Uterus (tissue), 4 donors: ENCODE measurements around the gene STH. TPM values are rescaled to one million over a fixed set of nuclear protein-coding genes. Genes with fewer than 3 reads are reported as not detected.

Experiments
- DNase-seq, 2 donors: peaks; one replicate each; pipeline ENCODE4 v3.0.0-alpha.2; 2019 to 2020
- H3K27ac ChIP-seq, 2 donors: fragments of 200-600 bp; sonication (generic); 1 replicate in 1 of 2; 2 replicates in 1 of 2; pipeline ENCODE4 v1.5.1; 2016 to 2018
- H3K27me3 ChIP-seq, 2 donors: fragments of 200-600 bp; sonication (generic); one replicate each; pipeline ENCODE4 v1.5.1; 2018 to 2019; ENCODE audit warnings: control low read depth in 1 of 2
- H3K36me3 ChIP-seq, 2 donors: fragments of 200-600 bp; sonication (generic); one replicate each; pipeline ENCODE4 v1.5.1; 2019; ENCODE audit warnings: control low read depth in 1 of 2
- H3K4me1 ChIP-seq, 2 donors: fragments of 200-600 bp; sonication (generic); one replicate each; pipeline ENCODE4 v1.5.1; 2018 to 2019; ENCODE audit warnings: control low read depth in 1 of 2
- H3K4me3 ChIP-seq, 2 donors: fragments of 200-600 bp; sonication (generic); 1 replicate in 1 of 2; 2 replicates in 1 of 2; pipeline ENCODE4 v1.5.1; 2018 to 2019; ENCODE audit warnings: mild to moderate bottlenecking in 1 of 2
- H3K9me3 ChIP-seq, 2 donors: fragments of 200-600 bp; sonication (generic); one replicate each; pipeline ENCODE4 v1.5.1; 2019; ENCODE audit warnings: control low read depth in 1 of 2
- POLR2A ChIP-seq, 2 donors: fragments of 450-650 bp; IDR thresholded peaks; one replicate each; pipeline ENCODE4 v1.6.1; 2016; ENCODE audit warnings: antibody characterized with exemption in 2 of 2, mild to moderate bottlenecking in 1 of 2, moderate library complexity in 1 of 2
- intact Hi-C: fragments of 100-400 bp; cut with DNase I; formaldehyde crosslinking; loops from one replicate; pipeline ENCODE4 v1.15.1; 2023; ENCODE audit warnings: low total_unique reads
- total RNA-seq, 4 donors: library from RNA; depleted of rRNA in 3 of 4; stranded (reverse); fragments of >200 nt in 3 of 4; gene quantifications; one replicate each; pipeline versions ENCODE4 v1.1.0 to v1.2.4, GENCODE V29; 2014 to 2023
- TF ChIP-seq, protein P1 (sequence below), 4 experiments: fragments of 200-600 bp in 2 of 4; fragments of 450-650 bp in 2 of 4; sonication (generic) in 2 of 4; IDR thresholded peaks; one replicate each; pipeline ENCODE4 v1.5.1; 2016 to 2019; ENCODE audit warnings: antibody characterized with exemption in 4 of 4, mild to moderate bottlenecking in 2 of 4, moderate library complexity in 1 of 4
- donor health status: DM: yes; HTN: yes; CAD: no.

Gene STH
- total RNA-seq, 4 donors from 2014 or later = not detected

DNA sequence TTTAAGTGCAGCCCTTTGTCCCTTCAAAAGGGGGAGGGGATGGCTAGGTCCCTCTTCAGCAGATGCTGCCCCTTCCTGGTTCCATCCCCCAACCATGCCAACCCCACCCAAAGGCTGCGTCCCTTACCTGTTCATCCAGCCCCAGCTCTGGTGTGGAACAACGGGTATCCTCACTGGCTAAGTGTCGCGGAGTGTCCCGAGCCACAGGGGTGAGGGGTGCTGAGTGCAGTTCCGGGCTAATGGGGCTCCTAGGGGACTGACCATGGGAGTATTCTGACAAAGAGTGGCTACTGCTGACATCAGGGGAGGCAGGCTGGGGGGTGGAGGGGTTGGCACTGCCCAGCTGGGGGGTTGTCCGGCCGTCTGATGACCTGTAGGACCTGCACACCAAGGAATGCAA, 32.9 kb downstream of the STH start:
- H3K9me3 ChIP-seq = no peaks in the 10 kb centered on the region
- H3K4me3 ChIP-seq = no peak overlapping the region
- no peaks in the 10 kb centered on the region for H3K4me1 ChIP-seq
- no peak for DNase-seq
- H3K27ac ChIP-seq = no peak overlapping the region
- H3K27me3 ChIP-seq = no peaks in the 10 kb centered on the region
- no peaks in the 10 kb centered on the region for H3K36me3 ChIP-seq
- no peak for TF ChIP-seq POLR2A (IDR thresholded peaks at IDR 0.05)
- TF ChIP-seq, protein P1, sequence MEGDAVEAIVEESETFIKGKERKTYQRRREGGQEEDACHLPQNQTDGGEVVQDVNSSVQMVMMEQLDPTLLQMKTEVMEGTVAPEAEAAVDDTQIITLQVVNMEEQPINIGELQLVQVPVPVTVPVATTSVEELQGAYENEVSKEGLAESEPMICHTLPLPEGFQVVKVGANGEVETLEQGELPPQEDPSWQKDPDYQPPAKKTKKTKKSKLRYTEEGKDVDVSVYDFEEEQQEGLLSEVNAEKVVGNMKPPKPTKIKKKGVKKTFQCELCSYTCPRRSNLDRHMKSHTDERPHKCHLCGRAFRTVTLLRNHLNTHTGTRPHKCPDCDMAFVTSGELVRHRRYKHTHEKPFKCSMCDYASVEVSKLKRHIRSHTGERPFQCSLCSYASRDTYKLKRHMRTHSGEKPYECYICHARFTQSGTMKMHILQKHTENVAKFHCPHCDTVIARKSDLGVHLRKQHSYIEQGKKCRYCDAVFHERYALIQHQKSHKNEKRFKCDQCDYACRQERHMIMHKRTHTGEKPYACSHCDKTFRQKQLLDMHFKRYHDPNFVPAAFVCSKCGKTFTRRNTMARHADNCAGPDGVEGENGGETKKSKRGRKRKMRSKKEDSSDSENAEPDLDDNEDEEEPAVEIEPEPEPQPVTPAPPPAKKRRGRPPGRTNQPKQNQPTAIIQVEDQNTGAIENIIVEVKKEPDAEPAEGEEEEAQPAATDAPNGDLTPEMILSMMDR (IDR thresholded peaks at IDR 0.05) = no peak
- intact Hi-C loops = no loop called here

DNA sequence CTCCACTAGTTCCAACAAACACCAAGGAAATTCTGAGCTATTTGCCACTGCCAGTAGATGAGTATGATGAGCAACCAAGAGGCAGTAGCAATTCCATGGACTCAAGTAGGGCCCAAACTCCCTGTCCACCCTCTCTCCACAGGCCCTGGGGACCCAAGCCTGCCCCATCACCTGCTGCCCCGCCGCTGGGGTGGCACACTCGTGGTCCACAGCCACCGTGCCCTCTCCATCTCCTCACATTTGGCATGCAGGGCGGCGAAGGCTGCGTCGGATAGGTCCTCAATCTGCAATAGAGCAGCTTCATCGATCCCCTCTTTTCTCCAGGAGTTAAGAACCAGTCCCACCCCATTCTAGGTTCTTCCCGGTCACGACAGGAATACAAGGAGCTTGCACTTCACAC, 33.9 kb downstream of the STH start:
- intact Hi-C loops = no loop called here
- no peak for TF ChIP-seq POLR2A (IDR thresholded peaks at IDR 0.05)
- TF ChIP-seq, protein P1 (IDR thresholded peaks at IDR 0.05) = no peak
- no peaks in the 10 kb centered on the region for H3K9me3 ChIP-seq
- no peaks in the 10 kb centered on the region for H3K27me3 ChIP-seq
- H3K36me3 ChIP-seq = no peaks in the 10 kb centered on the region
- no peak overlapping the region for H3K4me3 ChIP-seq
- no peaks in the 10 kb centered on the region for H3K4me1 ChIP-seq
- no peak overlapping the region for H3K27ac ChIP-seq
- DNase-seq = no peak

GRCh38 chr17:46033392-46033791, 34.3 kb downstream of the STH start:
- Histone ChIP-seq H3K27ac (no peak overlapping the region), H3K9me3 (no peaks in the 10 kb centered on the region), H3K27me3 (no peaks in the 10 kb centered on the region), H3K4me3 (no peak overlapping the region), H3K4me1 (no peaks in the 10 kb centered on the region), H3K36me3 (no peaks in the 10 kb centered on the region)
- intact Hi-C loops = no loop called here
- DNase-seq = no peak
- no peak for TF ChIP-seq POLR2A (IDR thresholded peaks at IDR 0.05)
- TF ChIP-seq, protein P1 (IDR thresholded peaks at IDR 0.05) = no peak

DNA sequence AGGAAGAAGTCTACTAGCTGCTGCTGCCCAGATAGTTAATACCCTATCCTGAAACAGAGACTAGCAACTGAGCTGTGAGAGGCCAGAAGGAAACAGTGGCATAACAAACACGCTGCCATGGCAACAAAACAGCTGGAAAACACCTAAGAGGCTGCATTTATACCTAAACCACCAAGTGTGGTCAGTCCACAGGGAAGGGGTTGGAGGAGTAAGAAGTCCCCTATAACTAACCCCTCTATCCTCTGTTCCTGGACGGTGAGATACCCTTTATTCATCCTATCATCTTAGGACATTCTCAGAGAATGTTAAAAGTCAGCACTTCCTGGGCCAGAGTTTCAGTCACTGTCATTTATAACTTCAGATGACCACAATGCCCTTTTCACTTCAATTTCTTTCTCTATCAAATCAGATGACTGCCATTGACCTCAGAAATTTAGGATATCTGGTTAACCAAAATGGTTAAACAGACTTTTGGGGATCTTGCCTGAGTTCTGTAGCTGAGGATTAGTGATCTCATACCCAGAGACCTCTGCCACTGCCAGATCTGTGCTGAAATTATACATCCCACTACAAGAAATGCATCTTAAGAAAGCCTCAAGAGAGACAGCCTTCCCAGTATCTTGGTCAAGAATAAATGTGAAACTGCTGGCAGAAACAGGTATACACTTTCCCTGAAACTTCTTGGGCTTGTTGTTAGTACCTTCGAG, 36.2 kb downstream of the STH start:
- Histone ChIP-seq H3K27me3 (no peaks in the 10 kb centered on the region), H3K4me1 (no peaks in the 10 kb centered on the region), H3K36me3 (no peaks in the 10 kb centered on the region), H3K9me3 (no peaks in the 10 kb centered on the region), H3K4me3 (no peak overlapping the region), H3K27ac (no peak overlapping the region)
- TF ChIP-seq, protein P1 (IDR thresholded peaks at IDR 0.05) = no peak
- no peak for TF ChIP-seq POLR2A (IDR thresholded peaks at IDR 0.05)
- no peak for DNase-seq
- intact Hi-C loops = no loop called here

- no peaks in the 10 kb centered on the region for H3K9me3 ChIP-seq
- no peak overlapping the region for H3K27ac ChIP-seq
- intact Hi-C loops = no loop called here
- no peaks in the 10 kb centered on the region for H3K4me1 ChIP-seq
- TF ChIP-seq, protein P1 (IDR thresholded peaks at IDR 0.05) = no peak
- no peak for TF ChIP-seq POLR2A (IDR thresholded peaks at IDR 0.05)
- H3K4me3 ChIP-seq = no peak overlapping the region
- H3K36me3 ChIP-seq = no peaks in the 10 kb centered on the region
- no peaks in the 10 kb centered on the region for H3K27me3 ChIP-seq
- DNase-seq = no peak
These were observed 37.4 kb downstream of the STH start for GRCh38 chr17:46036491-46036890.
